PC-3 (cell line): ENCODE results near the gene ADAMTS9.

Source experiments
- CTCF ChIP-seq: fragments of 300-600 bp; sonication (generic); conservative IDR thresholded peaks from 2 replicates; pipeline ENCODE4 v1.5.1; 2017; ENCODE audit warnings: antibody characterized with exemption, low read depth, mild to moderate bottlenecking, low read length
- EZH2 ChIP-seq: fragments of 300-600 bp; sonication (generic); IDR thresholded peaks from one replicate; pipeline ENCODE4 v1.6.1; 2017; ENCODE audit warnings: antibody characterized with exemption, mild to moderate bottlenecking, low read length; ENCODE audit not compliant: unreplicated experiment
- EZH2phosphoT487 ChIP-seq: fragments of 300-600 bp; sonication (generic); IDR thresholded peaks from 2 replicates; pipeline ENCODE4 v1.6.1; 2018; ENCODE audit warnings: mild to moderate bottlenecking, antibody characterized with exemption, low read length, borderline replicate concordance

GRCh38 chr3:64491843-64492242, 196.0 kb downstream of the ADAMTS9 start:
- TF ChIP-seq CTCF, result no peak
- TF ChIP-seq EZH2phosphoT487, result no peak
- no peak for TF ChIP-seq EZH2
